Measurements from ENCODE around the gene MFAP3L.

The MFAP3L gene

DNA sequence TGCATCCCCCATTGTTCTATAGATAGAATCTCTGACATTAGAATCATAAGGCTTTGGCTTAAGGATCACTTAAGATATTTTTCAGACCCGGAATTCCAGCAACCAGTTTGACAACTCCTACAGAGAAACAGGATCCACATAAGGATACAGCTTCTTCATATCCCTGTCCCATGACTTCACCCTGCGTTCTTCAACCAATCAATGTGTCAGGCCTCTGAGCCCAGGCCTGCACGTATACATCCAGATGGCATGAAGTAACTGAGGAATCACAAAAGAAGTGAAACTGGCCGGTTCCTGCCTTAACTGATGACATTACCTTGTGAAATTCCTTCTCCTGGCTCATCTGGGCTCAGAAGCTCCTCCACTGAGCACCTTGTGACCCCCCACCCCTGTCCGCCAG lies 85.1 kb downstream of the MFAP3L start:
- no peak for DNase-seq (ENCODE audit: low read depth in 2 of 2)

DNA sequence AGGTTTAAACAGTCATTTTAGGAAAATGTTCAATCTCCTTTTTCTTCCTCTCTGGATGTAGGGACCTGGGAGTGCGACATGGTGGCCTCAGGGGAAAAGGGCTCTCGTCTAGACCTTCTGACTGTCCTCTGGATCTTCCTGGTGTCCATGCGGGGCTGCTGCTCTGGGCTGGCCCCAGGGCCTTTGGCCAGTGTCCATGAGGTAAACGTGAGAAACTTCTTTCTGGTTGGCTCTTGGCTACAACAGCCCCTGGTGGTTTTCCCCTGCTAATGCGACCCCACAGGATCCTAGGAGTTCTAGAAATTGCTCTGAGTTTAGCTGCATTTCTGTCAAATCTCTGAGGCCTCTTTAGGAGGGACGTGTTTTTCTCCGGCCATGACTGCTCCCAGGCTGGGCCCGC lies 85.7 kb downstream of the MFAP3L start:
- no peak for DNase-seq (ENCODE audit: low read depth in 2 of 2)

Data from stimulated activated CD8-positive, alpha-beta memory T cell treated with anti-CD3 and anti-CD28 coated beads, Interleukin-15, amount 100 ng/mL, for 4 hours (primary cell).